Activated T-helper 2 cell treated with anti-CD3 and anti-CD28 coated beads, Interferon-gamma antibody, Interleukin-2, Interleukin-4, amounts not matched to agents 10 μg/mL and 5 μg/mL and 100 μg/mL, durations not matched to agents 14 hours and 24 hours and 36 hours (primary cell): Measurements from ENCODE around the gene TYW1. TPM values are rescaled to one million over a fixed set of nuclear protein-coding genes. Genes with fewer than 3 reads are reported as not detected.
"Not testable (repeated sequence)": the region's sequence is repeated elsewhere in the genome, so short reads cannot be mapped to it uniquely, and the experiment has no call there.

Experiments used
- DNase-seq: peaks from one replicate; pipeline ENCODE4 v3.0.0; 2021; ENCODE audit warnings: low spot score
- H3K27ac Mint-ChIP-seq: one replicate; pipeline ENCODE4 v1.8.0; 2021; ENCODE audit warnings: mixed read lengths
- H3K27me3 Mint-ChIP-seq: one replicate; pipeline ENCODE4 v1.8.0; 2021; ENCODE audit warnings: low read depth, mixed read lengths
- H3K36me3 Mint-ChIP-seq: one replicate; pipeline ENCODE4 v1.8.0; 2021; ENCODE audit warnings: low read depth, mixed read lengths
- H3K4me1 Mint-ChIP-seq: one replicate; pipeline ENCODE4 v1.8.0; 2021; ENCODE audit warnings: low read depth, mixed read lengths
- H3K4me3 Mint-ChIP-seq: one replicate; pipeline ENCODE4 v1.8.0; 2021; ENCODE audit warnings: low read depth, mild to moderate bottlenecking, moderate library complexity, mixed read lengths
- H3K9me3 Mint-ChIP-seq: one replicate; pipeline ENCODE4 v1.8.0; 2021; ENCODE audit warnings: mixed read lengths
- intact Hi-C: fragments of 100-400 bp; cut with micrococcal nuclease; formaldehyde crosslinking; loops from one replicate; pipeline ENCODE4 v1.15.1; 2023
- total RNA-seq: library from RNA; stranded (reverse); gene quantifications from 2 replicates; pipeline ENCODE4 v1.2.3, GENCODE V29; 2022

The TYW1 gene
- total RNA-seq, 1 donor from 2014 or later = 17.7 TPM

DNA sequence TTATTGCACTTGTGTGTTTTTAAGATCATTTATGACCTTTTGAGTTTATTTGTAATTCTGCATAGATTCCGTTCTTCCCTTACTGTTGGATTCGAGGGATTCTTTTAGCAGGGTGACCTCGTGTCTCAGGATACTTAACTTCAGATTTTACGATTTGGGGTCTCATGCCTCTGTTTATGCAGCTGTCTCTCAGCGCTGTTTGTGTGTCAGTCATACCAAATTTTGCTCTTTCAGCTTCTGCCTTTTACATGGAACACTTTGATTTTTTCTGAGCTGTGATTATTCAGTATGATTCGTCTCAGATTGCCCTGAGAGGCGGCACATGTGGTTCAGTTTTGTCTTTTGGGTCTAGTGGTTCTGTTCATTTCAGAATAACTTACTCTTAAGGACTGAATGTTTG, 236.9 kb downstream of the TYW1 start:
- H3K36me3 Mint-ChIP-seq, H3K4me1 Mint-ChIP-seq, H3K27ac Mint-ChIP-seq, H3K27me3 Mint-ChIP-seq, H3K4me3 Mint-ChIP-seq, DNase-seq, H3K9me3 Mint-ChIP-seq, intact Hi-C loops: not testable (repeated sequence)

DNA sequence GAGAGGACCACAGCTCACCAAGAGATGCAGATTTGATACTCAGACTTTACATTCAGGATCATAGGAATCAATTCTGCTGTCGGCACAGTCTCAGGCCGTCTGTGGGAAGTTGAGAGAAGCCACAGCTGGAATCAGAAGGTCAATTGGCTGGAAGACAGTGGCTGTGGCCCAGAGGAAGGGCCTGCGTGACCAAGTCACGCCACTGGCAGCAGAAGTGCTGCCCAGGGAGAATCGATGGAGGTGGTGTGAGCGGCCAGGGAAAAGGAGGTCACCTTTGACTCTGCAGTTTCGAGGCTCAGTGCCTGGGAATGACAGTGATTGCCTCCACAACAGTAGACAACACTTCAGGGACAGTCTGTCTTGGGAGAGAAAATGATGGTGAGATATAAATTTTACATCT, 239.6 kb downstream of the TYW1 start:
- DNase-seq = not testable (repeated sequence)

DNA sequence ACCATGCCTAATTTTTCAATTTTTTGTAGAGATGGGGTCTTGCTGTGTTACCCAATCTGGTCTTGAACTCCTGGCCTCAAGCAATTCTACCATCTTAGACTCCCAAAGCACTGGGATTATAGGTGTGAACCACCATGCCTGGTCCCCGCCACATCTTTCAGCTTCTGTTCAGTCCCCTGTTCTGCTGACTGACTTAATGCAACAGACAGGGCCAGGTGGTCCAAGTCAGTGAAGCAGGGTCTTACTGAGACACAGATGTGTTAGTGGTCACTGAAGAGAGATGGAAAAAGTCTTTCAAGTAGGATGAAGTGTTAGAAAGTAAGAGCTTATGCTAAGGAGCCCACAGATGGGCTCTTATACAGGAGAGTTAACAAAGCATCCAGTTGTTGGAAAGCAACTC, 246.2 kb downstream of the TYW1 start:
- H3K36me3 Mint-ChIP-seq, H3K4me3 Mint-ChIP-seq, DNase-seq, H3K27me3 Mint-ChIP-seq, H3K4me1 Mint-ChIP-seq, intact Hi-C loops, H3K27ac Mint-ChIP-seq, H3K9me3 Mint-ChIP-seq: not testable (repeated sequence)

More for the DNA sequence above, 239.6 kb downstream of the TYW1 start:
- intact Hi-C loops, H3K36me3 Mint-ChIP-seq, H3K4me3 Mint-ChIP-seq, H3K27me3 Mint-ChIP-seq, H3K4me1 Mint-ChIP-seq, H3K9me3 Mint-ChIP-seq, H3K27ac Mint-ChIP-seq: not testable (repeated sequence)

DNA sequence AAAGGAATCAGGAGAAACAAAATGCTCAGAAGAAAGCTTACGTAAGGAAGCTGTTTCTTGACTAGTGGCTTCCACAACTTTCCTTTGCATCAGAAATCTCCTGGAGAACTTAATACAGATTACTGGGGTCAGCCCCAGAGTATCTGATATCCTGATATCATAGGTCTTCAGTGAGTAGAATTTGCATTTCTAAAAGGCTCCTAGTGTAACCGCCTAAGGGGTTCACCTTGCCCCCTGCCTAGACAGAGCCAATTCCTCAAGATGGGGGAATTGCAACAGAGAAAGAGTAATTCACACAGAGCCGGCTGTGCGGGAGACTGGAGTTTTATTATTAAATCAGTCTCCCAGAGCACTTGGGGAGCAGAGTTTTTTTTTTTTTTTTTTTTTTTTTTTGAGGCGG, 251.7 kb downstream of the TYW1 start:
- DNase-seq, H3K4me1 Mint-ChIP-seq, H3K27ac Mint-ChIP-seq, H3K27me3 Mint-ChIP-seq, H3K4me3 Mint-ChIP-seq, intact Hi-C loops: not testable (repeated sequence)
- peaks cover 19% of the 10 kb centered on the region for H3K9me3 Mint-ChIP-seq
- peaks cover 10% of the 10 kb centered on the region for H3K36me3 Mint-ChIP-seq

DNA sequence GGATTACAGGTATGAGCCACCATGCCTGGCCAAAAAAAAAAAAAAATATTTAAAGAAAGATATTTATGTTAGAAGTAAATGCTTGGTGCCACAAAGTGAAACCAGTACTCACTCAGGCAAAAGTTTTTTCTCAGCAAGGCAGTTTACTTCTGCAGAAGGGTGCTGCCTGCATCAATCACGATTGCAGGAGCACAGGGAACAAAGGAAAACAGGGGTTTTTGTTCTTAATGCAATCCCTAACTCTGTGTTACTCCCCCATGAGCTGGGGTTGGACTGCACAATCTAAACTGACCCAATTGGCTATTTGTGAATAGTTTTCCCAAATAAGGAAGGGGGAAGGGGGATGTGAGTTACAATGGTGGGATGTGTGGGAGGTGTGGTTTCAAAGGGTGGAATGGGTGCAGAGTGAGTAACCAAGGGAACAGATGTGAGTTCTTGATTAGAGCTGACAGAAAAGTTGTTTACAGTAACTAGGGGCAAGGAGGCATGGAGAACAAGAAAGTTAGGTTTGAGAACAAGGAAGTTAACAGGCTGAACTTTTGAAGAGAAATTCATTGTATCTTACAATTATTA, 255.4 kb downstream of the TYW1 start:
- no peak overlapping the region for H3K4me3 Mint-ChIP-seq
- DNase-seq = no peak
- H3K9me3 Mint-ChIP-seq = peaks cover 25% of the 10 kb centered on the region
- no peaks in the 10 kb centered on the region for H3K27me3 Mint-ChIP-seq
- intact Hi-C loops = no loop called here
- H3K4me1 Mint-ChIP-seq = no peaks in the 10 kb centered on the region
- peaks cover 15% of the 10 kb centered on the region for H3K36me3 Mint-ChIP-seq
- no peak overlapping the region for H3K27ac Mint-ChIP-seq

DNA sequence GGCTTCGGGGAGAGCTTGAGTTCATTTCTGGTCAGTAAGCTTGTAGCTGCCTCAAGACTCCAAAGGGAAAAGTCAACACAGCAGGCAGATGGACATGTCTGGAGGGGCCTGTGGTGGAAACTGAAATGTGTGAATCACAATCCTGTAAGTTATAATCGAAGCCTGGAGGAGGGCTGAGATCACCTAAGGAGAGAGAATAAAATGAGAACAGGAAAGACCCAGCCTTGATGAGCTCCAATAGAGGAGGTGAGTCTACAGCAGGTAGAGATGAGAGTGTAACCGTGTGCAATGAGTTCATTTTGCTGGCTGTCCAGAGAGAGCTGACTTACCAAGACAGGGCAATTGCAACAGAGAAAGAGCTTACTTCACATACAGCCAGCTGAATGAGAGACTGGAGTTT, 258.4 kb downstream of the TYW1 start:
- H3K27me3 Mint-ChIP-seq, DNase-seq, intact Hi-C loops, H3K4me1 Mint-ChIP-seq, H3K27ac Mint-ChIP-seq, H3K4me3 Mint-ChIP-seq: not testable (repeated sequence)
- peaks cover 19% of the 10 kb centered on the region for H3K9me3 Mint-ChIP-seq
- H3K36me3 Mint-ChIP-seq = peaks cover 12% of the 10 kb centered on the region

DNA sequence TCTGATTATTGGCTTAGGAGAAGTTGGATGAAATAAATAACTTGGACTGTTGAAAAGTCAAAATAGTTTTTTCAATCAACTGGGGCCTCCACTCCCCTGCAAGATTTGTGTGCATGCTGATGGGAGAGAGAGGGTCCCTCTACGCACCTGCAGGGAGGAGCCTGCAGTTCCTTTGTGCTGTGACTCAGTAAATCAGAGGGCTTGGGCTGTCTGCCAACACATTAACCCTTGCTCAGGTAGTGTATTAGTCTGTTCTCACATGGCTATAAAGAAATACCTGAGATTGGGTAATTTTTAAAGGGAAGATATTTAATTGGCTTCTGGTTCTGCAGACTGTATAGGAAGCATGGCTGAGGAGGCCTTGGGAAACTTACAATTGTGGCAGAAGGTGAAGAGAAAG, 261.1 kb downstream of the TYW1 start:
- H3K27ac Mint-ChIP-seq, H3K36me3 Mint-ChIP-seq, H3K9me3 Mint-ChIP-seq, H3K4me3 Mint-ChIP-seq, intact Hi-C loops, DNase-seq, H3K27me3 Mint-ChIP-seq, H3K4me1 Mint-ChIP-seq: not testable (repeated sequence)

DNA sequence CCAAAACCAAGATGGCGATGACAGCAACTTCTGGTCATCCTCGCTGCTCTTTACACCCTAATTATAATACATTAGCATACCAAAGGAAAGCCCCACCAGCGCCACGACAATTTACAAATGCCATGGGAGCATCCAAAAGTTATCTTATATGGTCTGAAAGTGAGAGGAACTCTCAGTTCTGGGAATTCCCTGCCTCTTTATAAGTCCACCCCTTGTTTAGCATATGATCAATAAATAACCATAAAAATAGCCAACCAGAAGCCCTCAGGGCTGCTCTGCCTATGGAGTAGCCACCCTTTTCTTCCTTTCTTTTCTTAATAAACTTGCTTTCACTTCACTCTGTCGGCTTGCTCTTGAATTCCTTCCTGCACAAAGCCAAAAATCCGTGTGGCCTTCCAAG, 262.7 kb downstream of the TYW1 start:
- H3K4me1 Mint-ChIP-seq, H3K4me3 Mint-ChIP-seq, intact Hi-C loops, H3K27me3 Mint-ChIP-seq, H3K36me3 Mint-ChIP-seq, H3K27ac Mint-ChIP-seq, DNase-seq, H3K9me3 Mint-ChIP-seq: not testable (repeated sequence)

DNA sequence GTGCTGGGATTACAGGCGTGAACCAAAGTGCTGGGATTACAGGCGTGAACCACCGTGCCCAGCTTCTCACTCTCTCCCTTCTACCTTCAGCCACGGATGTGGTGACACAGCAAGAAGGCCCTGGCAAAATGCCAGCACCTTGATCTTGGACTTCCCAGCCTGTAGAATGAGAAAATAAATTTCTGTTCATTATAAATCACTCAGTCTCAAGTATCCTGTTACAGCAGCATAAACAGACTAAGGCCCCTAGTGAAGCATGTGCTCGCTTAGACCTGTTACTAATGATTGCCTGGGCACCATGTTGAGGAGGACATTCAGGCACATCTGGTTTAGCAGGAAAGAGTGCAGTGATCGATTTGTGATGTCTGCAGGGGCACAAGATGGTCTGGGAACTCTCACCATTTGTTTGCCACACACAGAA, 263.5 kb downstream of the TYW1 start:
- H3K27me3 Mint-ChIP-seq, intact Hi-C loops, H3K27ac Mint-ChIP-seq, H3K4me3 Mint-ChIP-seq, DNase-seq, H3K36me3 Mint-ChIP-seq, H3K4me1 Mint-ChIP-seq, H3K9me3 Mint-ChIP-seq: not testable (repeated sequence)

DNA sequence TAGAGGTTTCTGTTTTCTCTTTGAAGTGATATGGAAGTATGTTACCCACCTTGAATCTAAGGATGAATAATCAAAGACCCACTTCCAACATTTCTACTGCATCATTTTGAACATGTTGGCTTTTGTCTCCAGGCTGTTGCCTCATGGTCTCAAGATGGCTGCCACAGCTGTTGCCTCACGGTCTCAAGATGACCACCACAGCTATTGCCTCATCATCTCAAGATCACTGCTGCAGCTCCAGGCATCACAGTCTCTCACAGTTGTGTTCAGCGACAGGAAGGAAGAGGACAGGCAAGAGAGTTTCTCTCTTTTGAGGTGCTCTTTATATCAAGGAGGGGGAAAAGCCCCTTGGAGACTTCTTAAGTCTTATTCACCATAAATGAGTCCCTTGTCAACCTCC, 267.4 kb downstream of the TYW1 start:
- H3K27me3 Mint-ChIP-seq, H3K4me3 Mint-ChIP-seq, intact Hi-C loops, H3K9me3 Mint-ChIP-seq, H3K4me1 Mint-ChIP-seq, H3K27ac Mint-ChIP-seq, DNase-seq, H3K36me3 Mint-ChIP-seq: not testable (repeated sequence)

DNA sequence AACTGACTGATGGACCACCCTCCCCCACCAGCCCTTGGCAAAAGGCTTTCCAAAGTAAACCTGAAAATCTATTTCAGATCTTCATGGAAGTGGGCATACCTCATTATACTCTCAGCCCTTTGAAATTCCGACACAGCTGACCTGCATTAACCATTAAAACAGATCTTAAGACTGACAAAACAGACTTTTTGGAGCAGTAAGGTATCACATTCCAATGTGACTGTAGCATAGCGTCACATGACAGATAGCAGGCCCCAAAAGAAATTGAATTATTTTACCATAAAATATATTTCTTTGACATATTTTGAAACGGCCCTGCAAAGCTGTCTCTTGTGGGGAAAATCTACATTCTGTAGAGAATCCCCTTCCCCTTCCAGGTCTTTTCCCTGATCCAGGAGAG, 269.4 kb downstream of the TYW1 start:
- intact Hi-C loops, H3K9me3 Mint-ChIP-seq, DNase-seq, H3K4me3 Mint-ChIP-seq, H3K4me1 Mint-ChIP-seq, H3K27me3 Mint-ChIP-seq, H3K36me3 Mint-ChIP-seq, H3K27ac Mint-ChIP-seq: not testable (repeated sequence)

DNA sequence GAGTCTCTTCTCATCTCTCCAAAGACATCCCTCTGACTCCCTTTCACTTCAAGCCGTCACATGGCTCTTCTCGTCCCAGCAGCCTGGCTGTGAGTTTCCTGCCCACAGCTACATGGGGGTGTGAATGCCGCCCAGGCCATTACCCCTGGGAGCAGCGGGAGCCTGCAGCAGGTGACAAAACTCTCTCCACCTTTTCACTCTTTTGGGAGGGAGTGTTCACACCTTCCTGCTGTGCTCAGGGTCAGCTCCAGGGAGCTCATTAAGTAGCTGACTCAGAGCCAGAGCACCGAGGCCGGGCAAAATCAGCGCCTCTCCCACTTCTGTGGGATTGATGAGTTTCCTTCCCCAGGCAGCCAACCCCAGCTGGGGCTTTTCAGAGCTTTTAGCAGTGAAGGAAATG, 271.3 kb downstream of the TYW1 start:
- intact Hi-C loops = no loop called here
- H3K27me3 Mint-ChIP-seq = no peaks in the 10 kb centered on the region
- H3K9me3 Mint-ChIP-seq = no peaks in the 10 kb centered on the region
- H3K4me1 Mint-ChIP-seq = no peaks in the 10 kb centered on the region
- no peak overlapping the region for H3K4me3 Mint-ChIP-seq
- no peaks in the 10 kb centered on the region for H3K36me3 Mint-ChIP-seq
- no peak overlapping the region for H3K27ac Mint-ChIP-seq
- no peak for DNase-seq

DNA sequence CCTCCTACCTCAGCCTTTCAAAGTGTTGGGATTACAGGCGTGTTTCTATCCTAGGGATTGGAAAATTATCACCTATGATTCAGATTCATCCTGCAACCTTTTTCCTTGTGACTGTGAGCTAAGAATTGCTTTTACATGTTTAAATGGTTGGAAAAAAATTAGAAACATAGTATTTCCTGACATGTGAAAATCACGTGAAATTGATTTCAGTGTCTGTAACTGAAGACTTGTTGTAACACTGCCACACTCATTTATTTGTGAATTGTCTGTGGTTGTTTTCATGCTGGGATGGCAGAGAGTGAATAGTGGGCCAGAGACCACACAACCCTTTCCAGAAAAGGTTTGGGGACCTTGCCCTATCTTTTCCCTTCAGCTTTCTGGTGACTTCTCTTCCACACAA, 273.3 kb downstream of the TYW1 start:
- H3K4me1 Mint-ChIP-seq, H3K9me3 Mint-ChIP-seq, H3K27ac Mint-ChIP-seq, DNase-seq, H3K36me3 Mint-ChIP-seq, H3K27me3 Mint-ChIP-seq, intact Hi-C loops, H3K4me3 Mint-ChIP-seq: not testable (repeated sequence)
